ENCODE measurements around the gene MIF4GD.

DNA sequence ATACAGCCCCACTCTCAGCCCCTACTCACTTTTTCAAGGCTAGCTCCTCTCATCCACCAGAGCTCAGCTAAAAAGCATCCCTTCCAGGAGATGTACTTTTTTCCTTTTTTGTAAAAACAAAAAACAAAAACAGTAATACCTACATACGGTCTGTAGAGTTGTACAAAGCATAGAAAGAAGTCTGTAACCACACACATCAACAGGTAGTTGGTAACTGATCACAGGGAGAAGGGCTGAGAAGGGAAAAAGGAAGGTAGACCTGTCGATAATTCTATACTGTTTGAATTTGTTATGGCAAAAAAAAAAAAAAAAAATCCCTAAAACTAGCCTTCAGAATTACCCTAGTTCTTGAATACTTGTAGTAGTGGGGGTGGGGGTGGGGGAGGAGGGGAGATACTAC lies 17.3 kb upstream of the MIF4GD start:
- TF ChIP-seq MAZ (IDR thresholded peaks at IDR 0.05; ENCODE audit: borderline replicate concordance, low read depth, low read length) (no peak), RFX5 (IDR thresholded peaks at IDR 0.05; ENCODE audit: low read depth, low read length) (no peak), POLR2A (IDR thresholded peaks at IDR 0.05; ENCODE audit: low read depth, low read length) (no peak)
- TF ChIP-seq, protein P1, sequence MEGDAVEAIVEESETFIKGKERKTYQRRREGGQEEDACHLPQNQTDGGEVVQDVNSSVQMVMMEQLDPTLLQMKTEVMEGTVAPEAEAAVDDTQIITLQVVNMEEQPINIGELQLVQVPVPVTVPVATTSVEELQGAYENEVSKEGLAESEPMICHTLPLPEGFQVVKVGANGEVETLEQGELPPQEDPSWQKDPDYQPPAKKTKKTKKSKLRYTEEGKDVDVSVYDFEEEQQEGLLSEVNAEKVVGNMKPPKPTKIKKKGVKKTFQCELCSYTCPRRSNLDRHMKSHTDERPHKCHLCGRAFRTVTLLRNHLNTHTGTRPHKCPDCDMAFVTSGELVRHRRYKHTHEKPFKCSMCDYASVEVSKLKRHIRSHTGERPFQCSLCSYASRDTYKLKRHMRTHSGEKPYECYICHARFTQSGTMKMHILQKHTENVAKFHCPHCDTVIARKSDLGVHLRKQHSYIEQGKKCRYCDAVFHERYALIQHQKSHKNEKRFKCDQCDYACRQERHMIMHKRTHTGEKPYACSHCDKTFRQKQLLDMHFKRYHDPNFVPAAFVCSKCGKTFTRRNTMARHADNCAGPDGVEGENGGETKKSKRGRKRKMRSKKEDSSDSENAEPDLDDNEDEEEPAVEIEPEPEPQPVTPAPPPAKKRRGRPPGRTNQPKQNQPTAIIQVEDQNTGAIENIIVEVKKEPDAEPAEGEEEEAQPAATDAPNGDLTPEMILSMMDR (conservative IDR thresholded peaks at IDR 0.05; ENCODE audit: low read depth, low read length) = no peak

Measured in IMR-90 (cell line).